Measurements from ENCODE around the gene PCDHGA1.
A peak's percentile ranks its signal among the peaks of the same experiment; 100 is the strongest.
"Not testable (repeated sequence)": the region's sequence is repeated elsewhere in the genome, so short reads cannot be mapped to it uniquely, and the experiment has no call there.

PCDHGA1 gene

DNA sequence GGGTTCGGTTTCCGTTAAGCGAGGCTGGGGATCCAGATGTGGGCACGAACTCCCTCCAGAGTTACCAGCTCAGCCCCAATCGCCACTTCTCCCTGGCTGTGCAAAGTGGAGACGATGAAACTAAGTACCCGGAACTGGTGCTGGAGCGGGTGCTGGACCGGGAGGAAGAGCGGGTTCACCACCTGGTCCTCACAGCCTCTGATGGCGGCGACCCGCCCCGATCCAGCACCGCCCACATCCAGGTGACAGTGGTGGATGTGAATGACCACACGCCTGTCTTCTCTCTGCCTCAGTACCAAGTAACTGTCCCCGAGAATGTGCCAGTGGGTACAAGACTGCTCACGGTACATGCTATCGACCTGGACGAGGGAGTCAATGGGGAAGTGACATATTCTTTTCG lies 53.0 kb downstream of the PCDHGA1 start:
- no peak for DNase-seq (ENCODE audit: low spot score)

DNA sequence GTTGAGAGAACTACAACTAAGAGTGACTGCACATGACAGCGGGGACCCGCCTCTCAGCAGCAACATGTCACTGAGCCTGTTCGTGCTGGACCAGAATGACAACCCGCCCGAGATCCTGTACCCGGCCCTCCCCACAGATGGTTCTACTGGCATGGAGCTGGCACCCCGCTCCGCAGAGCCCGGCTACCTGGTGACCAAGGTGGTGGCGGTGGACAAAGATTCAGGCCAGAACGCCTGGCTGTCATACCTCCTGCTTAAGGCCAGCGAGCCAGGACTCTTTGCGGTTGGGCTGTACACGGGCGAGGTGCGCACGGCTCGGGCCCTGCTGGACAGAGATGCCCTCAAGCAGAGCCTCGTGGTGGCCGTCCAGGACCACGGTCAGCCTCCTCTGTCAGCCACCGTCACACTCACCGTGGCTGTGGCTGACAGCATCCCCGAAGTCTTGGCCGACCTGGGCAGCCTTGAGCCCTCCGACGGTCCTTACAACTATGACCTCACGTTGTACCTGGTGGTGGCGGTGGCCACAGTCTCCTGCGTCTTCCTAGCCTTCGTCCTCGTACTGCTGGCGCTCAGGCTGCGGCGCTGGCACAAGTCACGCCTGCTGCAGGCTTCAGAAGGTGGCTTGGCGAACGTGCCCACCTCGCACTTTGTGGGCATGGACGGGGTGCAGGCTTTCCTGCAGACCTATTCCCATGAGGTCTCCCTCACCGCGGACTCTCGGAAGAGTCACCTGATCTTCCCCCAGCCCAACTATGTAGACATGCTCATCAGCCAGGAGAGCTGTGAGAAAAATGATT lies 54.4 kb downstream of the PCDHGA1 start:
- DNase-seq (ENCODE audit: low spot score), result no peak

GRCh38 chr5:141387557-141388311 lies 57.4 kb downstream of the PCDHGA1 start, which contains the start of gene PCDHGB4:
TSS of gene PCDHGB4 (plus strand) at chr5:141387698. CDS start at chr5:141387885, 187 bp downstream.
- DNase-seq (ENCODE audit: low spot score), result peak; percentile 57

- no peak for DNase-seq (ENCODE audit: low spot score)
Observed at GRCh38 chr5:141388661-141389060, 58.3 kb downstream of the PCDHGA1 start.

- DNase-seq (ENCODE audit: low spot score), result no peak
Observed at GRCh38 chr5:141389153-141390042, 59.1 kb downstream of the PCDHGA1 start.

DNA sequence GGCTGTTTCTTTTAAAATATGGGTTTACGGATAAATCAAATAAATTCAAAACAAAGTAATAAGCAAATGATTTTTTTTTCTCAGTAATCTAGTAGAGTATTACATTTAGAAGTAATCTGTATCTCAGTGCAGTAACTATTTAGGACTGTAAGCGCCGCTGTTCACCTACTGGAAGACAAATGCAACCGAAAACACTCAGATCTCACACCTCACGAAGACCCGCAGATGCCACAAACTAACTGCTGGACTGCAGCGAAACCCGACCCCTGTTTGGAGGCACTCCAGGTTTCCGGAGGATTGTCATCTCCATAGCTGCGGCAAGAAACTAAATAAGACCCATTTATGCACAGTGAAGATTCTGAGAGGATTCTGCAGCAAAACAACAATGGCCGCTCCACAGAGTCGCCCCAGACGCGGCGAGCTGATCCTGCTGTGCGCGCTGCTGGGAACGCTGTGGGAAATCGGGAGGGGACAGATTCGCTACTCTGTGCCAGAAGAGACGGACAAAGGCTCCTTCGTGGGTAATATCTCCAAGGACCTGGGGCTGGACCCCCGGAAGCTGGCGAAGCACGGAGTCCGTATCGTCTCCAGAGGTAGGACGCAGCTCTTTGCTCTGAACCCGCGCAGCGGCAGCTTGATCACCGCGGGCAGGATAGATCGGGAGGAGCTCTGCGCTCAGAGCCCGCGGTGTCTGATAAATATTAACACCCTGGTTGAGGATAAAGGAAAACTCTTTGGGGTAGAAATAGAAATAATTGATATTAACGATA lies 62.3 kb downstream of the PCDHGA1 start, which contains the start of gene PCDHGA8:
TSS of gene PCDHGA8 (plus strand) at position 205 of the 770 bp plus-strand sequence. CDS start at position 386, 181 bp downstream.
- DNase-seq (ENCODE audit: low spot score), result peak; percentile 15

GRCh38 chr5:141393267-141393666 lies 63.0 kb downstream of the PCDHGA1 start:
- no peak for DNase-seq (ENCODE audit: low spot score)

GRCh38 chr5:141394401-141395187 lies 64.3 kb downstream of the PCDHGA1 start:
- DNase-seq (ENCODE audit: low spot score), result not testable (repeated sequence)

- DNase-seq (ENCODE audit: low spot score), result peak; percentile 39
Observed at GRCh38 chr5:141397756-141398551, 67.6 kb downstream of the PCDHGA1 start, which contains the start of gene PCDHGB5. TSS of gene PCDHGB5 (plus strand) at chr5:141397947. CDS start at chr5:141398128, 181 bp downstream.

- DNase-seq (ENCODE audit: low spot score), result no peak
Observed at GRCh38 chr5:141398608-141399007, 68.3 kb downstream of the PCDHGA1 start.

DNA sequence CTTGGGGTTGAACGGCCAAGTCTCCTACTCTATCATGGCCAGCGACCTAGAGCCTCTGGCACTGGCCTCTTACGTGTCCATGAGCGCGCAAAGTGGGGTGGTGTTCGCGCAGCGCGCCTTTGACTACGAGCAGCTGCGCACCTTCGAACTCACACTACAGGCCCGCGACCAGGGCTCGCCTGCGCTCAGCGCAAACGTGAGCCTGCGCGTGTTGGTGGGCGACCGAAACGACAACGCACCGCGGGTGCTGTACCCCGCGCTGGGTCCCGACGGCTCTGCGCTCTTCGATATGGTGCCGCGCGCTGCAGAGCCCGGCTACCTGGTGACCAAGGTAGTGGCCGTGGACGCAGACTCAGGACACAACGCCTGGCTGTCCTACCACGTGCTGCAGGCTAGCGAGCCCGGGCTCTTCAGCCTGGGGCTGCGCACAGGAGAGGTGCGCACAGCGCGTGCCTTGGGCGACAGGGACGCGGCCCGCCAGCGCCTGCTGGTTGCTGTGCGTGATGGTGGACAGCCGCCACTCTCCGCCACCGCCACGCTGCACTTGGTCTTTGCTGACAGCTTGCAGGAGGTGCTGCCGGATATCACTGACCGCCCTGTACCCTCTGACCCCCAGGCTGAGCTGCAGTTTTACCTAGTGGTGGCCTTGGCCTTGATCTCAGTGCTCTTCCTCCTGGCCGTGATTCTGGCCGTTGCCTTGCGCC lies 69.4 kb downstream of the PCDHGA1 start:
- DNase-seq (ENCODE audit: low spot score), result no peak

DNA sequence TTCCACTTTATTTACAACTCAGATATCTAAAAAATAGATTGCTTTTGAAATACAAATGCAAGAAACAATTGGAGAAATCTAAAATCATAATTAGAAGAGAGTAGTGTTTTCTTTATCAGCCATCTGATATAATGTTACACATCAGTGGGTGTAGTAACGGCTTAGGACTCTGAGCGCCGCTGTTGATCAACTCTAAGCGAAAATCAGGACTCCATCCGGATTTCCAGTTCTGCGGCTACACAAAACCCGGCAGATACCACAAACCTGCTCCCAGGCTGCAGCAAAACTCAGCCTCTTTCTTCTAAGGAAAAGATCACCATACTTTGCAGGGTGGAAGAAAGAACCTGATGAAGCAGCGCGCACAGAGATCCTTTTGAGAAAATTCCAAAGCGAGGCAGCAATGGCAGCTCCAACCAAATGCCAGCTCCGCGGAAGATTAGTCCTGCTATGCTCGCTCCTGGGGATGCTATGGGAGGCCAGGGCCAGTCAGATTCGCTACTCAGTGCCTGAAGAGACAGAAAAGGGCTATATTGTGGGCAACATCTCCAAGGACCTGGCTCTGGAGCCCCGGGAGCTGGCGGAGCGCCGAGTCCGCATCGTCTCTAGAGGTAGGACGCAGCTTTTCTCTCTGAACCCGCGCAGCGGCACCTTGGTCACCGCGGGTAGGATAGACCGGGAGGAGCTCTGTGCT lies 72.4 kb downstream of the PCDHGA1 start, which contains the start of gene PCDHGA9:
TSS of gene PCDHGA9 (plus strand) at position 226 of the 691 bp plus-strand sequence. CDS start at position 401, 175 bp downstream.
- DNase-seq (ENCODE audit: low spot score), result peak; percentile 51

DNA sequence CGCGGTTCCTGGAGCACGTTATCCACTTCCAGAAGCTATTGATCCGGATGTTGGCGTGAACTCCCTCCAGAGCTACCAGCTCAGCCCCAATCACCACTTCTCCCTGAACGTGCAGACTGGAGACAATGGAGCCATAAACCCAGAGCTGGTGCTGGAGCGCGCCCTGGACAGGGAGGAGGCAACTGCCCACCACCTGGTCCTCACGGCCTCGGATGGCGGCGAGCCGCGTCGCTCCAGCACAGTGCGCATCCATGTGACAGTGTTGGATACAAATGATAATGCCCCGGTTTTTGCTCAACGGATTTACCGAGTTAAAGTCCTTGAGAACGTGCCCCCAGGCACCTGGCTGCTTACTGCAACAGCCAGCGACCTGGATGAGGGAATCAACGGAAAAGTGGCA lies 73.1 kb downstream of the PCDHGA1 start:
- DNase-seq (ENCODE audit: low spot score), result no peak

DNA sequence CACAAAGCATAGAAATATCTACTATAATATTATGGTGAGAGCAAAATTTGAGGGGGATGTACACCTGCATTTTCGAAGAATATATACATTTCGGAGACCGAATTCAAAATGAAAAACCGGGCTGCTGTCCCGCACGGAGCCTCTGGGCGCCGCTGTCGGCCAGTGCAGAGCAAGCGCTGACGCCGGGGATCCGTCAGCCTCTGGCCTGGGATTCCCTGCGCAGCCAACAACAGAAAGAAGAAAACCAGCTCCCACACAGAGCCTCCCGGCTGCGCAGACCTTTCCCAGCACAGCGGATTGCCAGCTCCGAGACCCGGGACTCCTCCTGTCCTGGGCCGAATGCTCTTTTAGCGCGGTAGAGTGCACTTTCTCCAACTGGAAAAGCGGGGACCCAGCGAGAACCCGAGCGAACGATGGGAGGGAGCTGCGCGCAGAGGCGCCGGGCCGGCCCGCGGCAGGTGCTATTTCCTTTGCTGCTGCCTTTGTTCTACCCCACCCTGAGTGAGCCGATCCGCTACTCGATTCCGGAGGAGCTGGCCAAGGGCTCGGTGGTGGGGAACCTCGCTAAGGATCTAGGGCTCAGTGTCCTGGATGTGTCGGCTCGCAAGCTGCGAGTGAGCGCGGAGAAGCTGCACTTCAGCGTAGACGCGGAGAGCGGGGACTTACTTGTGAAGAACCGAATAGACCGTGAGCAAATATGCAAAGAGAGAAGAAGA lies 77.6 kb downstream of the PCDHGA1 start, which contains the start of gene PCDHGB6:
TSS of gene PCDHGB6 (plus strand) at position 232 of the 716 bp plus-strand sequence. CDS start at position 414, 182 bp downstream.
- DNase-seq (ENCODE audit: low spot score), result not testable (repeated sequence)

- DNase-seq (ENCODE audit: low spot score), result no peak
Observed at GRCh38 chr5:141409598-141410306, 79.4 kb downstream of the PCDHGA1 start.

DNA sequence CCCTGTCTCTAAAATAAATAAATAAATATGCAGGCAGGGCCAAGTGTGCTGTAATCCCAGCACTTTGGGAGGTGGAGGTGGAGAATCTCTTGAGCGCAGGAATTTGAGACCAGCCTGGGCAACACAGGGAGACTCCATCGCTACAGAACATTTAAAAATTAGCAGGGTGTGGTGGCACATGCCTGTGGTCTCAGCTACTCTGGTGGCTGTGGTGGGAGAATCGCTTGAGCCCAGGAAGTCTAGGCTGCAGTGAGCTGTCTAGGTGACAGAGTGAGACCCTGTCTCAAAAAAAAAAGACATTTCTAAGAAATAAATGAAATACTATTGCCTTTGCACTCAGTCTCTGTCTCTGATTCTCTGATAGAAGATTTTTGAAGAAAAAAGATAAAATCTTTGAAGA lies 81.3 kb downstream of the PCDHGA1 start:
- no peak for DNase-seq (ENCODE audit: low spot score)

All from GM03348 (cell line).